GM19438 (cell line): ENCODE data around the gene SULT6B1.
"Not testable (repeated sequence)": the region's sequence is repeated elsewhere in the genome, so short reads cannot be mapped to it uniquely, and the experiment has no call there.

Source experiments
- ATAC-seq: cut with Tn5 transposase; IDR thresholded peaks from one replicate; pipeline ENCODE4 v1.9.1; 2021; ENCODE audit warnings: low read depth; ENCODE audit not compliant: unreplicated experiment

Gene SULT6B1

GRCh38 chr2:37188570-37188969, at the start of gene SULT6B1:
Gene SULT6B1 (minus strand): TSS chr2:37188670. CDS start chr2:37188640, 30 bp downstream.
- no peak for ATAC-seq

- ATAC-seq = no peak
Observed at GRCh38 chr2:37232131-37232933, 43.9 kb upstream of the SULT6B1 start.

- ATAC-seq = peak; percentile 93
Observed at GRCh38 chr2:37231241-37232130, 43.0 kb upstream of the SULT6B1 start, which contains the start of the genes CEBPZ and NDUFAF7. Gene CEBPZ (minus strand): TSS chr2:37231596. CDS start chr2:37231567, 29 bp downstream. Gene NDUFAF7 (plus strand): TSS chr2:37231658. CDS start chr2:37231706, 48 bp downstream.

DNA sequence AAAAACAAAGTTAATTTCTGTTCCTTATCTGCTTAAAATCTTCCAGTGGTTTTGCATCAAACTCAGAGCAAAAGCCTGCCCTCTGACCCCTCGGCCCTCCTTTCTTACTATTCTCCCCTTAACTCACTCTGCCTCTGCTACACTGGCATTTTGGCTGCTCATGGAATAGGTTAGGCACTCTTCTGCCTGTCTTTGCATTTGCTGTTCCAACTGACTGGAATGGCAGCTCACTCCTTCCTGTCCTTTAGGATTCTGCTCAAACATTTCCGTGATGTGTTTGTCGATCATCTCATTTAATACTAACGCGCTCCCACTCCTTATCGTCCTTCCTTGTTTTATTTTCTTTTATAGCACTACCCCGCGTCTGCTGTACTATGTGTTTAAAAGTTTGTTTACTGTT, 42.1 kb upstream of the SULT6B1 start:
- no peak for ATAC-seq

DNA sequence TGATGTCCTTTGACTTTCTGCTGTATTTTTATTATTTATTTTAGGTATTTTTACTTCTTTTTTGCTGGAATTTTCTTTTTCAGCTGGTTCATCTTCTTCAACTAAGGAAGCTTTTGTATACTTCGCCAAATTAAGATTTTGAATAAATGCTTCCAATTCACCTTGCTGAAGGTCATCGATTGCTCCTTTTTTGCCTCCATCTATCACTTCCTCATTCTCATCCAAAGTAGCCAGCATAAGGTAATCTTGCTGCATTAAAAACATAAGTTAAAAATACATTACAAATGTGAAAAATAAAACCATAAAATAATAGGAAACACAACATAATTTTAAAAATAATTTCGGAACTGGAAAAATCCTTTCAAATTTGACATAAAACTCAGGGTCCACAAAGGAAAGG, 40.3 kb upstream of the SULT6B1 start:
- ATAC-seq = no peak

- no peak for ATAC-seq
Observed at GRCh38 chr2:37226863-37227262, 38.4 kb upstream of the SULT6B1 start.

- not testable (repeated sequence) for ATAC-seq
Observed at GRCh38 chr2:37225129-37225528, 36.7 kb upstream of the SULT6B1 start.

DNA sequence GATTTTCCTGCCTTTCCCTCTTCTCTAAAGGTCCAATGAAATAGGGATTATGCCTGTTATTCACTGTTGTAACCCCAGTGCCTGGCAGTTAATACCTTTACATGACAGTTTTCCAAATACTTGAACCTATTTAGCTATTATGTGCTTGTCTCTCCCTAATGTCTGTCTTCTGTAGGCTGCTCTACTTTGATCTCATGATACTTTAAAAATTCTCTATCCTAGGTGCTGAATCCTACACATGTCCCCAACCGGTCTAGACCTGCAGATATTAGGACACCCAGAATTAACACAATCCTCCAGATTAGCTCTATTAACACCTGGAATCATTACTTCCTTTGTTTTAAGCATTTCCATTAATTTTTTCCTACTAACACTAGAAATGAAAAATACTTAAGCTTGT, 35.6 kb upstream of the SULT6B1 start:
- no peak for ATAC-seq

DNA sequence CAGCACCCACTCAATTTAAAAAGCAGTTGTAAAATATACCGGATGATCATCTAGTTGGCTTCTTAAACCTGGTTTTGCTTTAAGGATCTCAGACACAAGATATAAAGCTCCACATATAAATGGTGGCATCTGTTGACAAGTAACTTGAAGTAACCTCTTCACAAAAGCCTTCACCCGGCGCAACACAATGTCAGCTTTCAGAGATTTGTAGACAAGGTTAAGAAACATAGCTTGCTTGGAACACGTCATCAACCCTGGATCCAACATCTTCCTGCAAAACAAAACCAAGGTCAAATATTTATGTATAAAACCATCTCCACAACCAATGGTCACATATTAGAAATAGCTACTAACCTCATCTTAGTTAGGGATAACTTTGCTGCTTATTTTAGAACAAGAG, 34.7 kb upstream of the SULT6B1 start:
- ATAC-seq = no peak

- no peak for ATAC-seq
Observed at GRCh38 chr2:37219046-37219445, 30.6 kb upstream of the SULT6B1 start.

- no peak for ATAC-seq
Observed at GRCh38 chr2:37215250-37215649, 26.8 kb upstream of the SULT6B1 start.

DNA sequence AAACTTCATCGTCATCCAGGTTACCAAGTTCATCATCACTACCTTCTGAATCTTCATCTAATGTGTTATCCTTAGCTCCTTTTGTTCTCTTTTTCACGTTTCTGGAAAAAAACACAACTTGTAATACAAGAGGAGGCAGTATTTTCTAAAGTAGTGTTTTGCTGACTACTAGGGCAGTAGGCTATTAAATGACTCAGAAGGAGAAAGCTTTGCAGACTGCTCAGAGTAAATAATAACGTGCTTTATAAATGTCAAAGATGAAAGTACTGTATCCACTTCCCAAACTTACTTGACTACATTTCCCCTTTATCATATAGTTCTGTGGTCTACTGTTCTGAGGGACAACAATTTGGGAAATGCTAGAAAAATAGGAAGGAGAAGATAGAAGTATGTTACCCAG, 23.5 kb upstream of the SULT6B1 start:
- ATAC-seq = no peak

DNA sequence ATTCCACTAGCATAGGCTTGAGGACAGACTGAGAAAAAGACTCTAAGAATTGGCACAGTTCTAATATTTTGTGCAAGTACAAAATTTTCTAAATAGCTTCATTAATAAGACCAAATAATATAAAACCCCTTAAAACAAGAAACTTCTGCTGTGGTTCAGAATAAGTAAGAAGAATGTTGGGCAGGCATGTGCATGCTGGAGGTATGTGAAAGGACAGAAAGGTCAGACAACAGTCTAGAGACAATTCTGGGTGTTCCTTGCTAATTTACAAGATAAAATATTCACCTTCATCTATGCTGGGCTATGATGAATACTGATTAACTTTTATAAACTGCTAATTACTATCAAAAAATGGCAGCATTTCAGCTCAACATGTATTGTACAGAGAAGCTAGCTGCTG, 22.7 kb upstream of the SULT6B1 start:
- ATAC-seq = no peak

DNA sequence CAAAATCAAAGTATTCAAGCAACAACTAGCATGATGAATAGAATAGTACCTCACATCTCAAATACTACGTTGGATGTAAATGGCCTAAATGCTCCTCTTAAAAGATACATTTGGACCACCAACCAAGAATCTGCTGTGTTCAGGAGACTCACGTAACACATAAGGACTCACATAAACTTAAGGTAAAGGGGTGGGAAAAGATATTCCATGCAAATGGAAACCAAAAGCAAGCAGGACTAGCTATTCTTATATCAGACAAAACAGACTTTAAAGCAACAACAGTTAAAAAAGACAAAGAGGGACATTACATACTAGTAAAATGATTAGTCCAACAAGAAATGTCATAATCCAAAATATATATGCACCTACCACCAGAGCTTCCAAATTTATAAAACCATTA, 18.3 kb upstream of the SULT6B1 start:
- ATAC-seq = not testable (repeated sequence)

DNA sequence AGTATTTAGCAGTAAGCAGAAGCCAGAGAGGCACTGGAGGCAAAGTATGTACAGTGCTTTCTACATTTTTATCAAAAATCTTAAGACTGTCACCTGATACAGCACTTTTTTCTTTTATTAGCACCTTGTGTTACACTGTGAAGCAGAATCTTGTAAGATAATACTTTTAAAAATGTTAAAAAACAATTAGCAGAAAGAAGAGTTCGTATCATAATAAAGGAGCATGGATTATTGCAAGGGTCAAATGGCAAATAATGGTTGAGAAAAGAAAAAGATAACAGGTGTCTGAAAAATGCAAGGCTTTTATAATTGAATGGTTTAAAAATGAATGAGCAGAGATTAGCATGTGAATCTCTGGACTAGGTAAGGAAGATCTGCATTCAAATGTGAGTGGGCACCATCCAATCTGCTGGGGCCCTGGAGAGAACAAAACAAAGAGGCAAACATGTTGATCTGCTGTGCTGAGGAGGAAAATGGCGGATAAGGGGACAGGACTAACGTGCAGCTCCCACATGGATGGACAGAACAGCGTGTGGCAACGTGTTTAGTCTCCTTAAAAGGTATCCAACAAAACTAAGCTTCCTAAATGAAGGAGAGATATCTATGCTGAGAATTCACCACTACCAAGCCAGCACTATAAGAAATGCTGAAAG, 17.3 kb upstream of the SULT6B1 start:
- ATAC-seq = no peak

DNA sequence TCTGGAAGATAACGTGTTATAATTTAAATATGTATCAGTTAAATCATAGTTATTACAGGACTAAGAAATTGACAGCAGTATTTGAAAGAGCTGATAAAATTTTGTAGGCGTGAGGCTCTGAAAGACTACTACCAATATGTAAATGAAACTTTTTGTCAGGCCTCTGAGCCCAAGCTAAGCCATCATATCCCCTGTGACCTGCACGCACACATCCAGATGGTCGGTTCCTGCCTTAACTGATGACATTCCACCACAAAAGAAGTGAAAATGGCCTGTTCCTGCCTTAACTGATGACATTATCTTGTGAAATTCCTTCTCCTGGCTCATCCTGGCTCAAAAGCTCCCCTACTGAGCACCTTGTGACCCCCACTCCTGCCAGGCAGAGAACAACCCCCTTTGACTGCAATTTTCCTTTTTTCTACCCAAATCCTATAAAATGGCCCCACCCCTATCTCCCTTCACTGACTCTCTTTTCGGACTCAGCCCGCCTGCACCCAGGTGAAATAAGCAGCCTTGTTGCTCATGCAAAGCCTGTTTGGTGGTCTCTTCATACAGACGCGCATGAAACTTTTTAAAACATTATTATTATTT, 16.7 kb upstream of the SULT6B1 start:
- not testable (repeated sequence) for ATAC-seq

DNA sequence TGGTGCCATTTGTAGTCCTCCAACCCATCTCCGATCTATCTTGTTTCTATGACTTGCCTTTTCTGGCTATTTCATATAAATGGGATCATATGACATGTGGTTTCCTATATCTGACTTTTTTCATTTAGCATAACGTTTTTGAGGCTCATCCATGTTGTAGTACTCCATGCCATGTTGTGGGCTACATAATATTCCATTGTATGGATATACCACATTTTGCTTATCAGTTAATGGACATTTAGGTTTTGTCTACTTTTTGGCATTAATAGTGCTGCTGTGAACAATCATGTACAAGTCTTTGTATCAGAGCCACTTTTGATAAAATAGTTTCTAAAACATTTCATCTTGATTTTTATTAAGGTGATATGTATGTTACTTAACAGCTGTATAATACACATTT, 15.2 kb upstream of the SULT6B1 start:
- no peak for ATAC-seq

DNA sequence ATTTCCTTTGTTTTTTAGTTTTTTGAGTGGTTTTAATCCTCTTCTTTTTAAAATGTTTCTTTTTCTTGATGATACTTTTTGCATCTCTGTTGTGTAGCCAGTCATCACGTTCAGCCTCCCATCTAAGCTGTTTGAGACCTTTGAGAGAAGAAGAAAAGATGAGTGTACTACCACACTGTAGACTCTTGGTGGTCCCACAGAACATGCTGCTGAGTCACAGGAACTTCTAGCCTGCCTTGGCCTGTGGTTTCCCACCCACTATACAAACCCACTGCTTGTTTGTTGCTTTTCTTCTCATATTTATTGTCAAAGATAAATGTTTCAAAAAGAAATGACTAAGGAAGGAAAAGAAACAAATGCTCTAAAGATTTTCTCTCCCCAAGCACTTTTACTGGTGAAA, 13.3 kb upstream of the SULT6B1 start:
- ATAC-seq = no peak

GRCh38 chr2:37201208-37201607, 12.7 kb upstream of the SULT6B1 start:
- no peak for ATAC-seq

DNA sequence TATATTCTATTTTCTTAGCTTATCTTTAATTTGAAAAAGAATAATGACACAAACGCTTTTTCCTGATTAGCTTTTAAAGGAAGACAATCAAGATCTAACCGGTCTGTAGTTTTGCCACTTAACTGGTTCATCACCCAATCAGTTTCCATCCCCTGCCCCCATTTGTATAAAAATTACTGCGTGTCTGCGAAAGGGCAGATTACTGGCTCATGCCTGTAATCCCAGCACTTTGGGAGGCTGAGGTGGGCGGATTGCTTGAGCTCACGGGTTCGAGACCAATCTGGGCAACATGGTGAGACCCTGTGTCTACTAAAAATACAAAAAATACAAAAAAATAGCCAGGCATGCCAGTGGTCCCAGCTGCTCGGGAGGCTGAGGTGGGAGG, 10.2 kb upstream of the SULT6B1 start:
- ATAC-seq = no peak
